CD4-positive, alpha-beta T cell treated with Interleukin-6 for 4 hours (primary cell): ENCODE data around the gene C3orf52.

Source experiments
- DNase-seq: peaks from one replicate; pipeline ENCODE4 v3.0.0-alpha.2; 2020; ENCODE audit warnings: mixed read lengths

C3orf52 gene

GRCh38 chr3:112136959-112137693 lies 50.9 kb downstream of the C3orf52 start:
- DNase-seq, result peak; percentile 63

- DNase-seq, result no peak
Observed at GRCh38 chr3:112137781-112138180, 51.6 kb downstream of the C3orf52 start.

- DNase-seq, result no peak
Observed at GRCh38 chr3:112138219-112138969, 52.2 kb downstream of the C3orf52 start.

GRCh38 chr3:112140584-112140983 lies 54.4 kb downstream of the C3orf52 start:
- no peak for DNase-seq

DNA sequence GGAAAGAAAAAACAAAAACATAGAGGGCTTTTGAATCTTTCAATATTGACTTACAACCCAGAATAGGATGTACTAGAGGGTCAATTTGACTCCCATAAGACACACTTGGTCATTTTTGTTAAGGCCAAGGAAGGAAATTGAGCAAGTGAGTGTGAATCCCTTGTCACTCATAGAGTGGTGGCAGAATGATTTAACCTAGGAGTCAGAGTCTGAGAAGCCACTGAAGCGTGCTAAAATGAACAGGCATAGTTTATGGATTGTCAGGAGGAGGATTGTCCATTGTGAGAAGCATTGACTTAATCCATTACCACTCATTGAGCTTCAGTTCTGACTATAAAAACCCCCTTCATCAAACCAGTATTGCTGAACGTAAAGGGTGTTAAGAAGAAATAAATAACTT lies 55.1 kb downstream of the C3orf52 start:
- DNase-seq, result no peak

DNA sequence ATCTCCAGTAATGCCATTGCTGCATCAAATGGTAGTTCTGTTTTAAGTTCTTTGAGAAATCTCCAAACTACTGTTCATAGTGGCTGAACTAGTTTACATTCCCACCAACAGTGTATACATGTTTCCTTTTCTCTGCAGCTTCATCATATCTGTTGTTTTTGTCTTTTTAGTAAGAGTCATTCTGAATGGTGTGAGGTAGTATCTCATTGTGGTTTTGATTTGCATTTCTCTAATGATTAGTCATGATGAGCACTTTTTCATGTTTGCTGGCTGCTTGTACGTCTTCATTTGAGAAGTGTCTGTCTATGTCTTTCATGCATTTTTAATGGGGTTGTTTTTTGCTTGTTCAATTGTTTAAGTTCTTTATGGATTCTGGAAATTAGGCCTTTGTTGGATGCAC lies 57.1 kb downstream of the C3orf52 start:
- no peak for DNase-seq

- DNase-seq, result no peak
Observed at GRCh38 chr3:112143689-112144088, 57.5 kb downstream of the C3orf52 start.

DNA sequence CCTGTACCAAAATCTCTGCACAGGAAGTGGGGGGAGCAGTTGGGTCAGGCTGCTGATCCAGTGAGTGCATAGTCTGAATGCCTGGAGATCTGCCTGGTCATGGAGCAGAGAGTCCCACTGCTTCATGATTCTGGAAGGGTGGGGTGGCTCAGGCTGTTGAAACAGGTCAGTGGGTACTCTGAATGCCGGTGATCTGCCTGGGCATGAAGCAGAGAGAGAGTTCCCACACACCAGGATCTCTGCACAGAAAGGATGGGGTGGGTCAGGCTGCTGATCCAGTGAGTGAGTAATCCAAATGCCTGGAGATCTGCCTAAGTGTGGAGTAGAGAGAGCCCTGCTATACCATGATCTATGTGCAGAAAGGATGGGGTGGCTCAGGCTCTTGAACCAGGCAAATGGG lies 62.9 kb downstream of the C3orf52 start:
- no peak for DNase-seq

- no peak for DNase-seq
Observed at GRCh38 chr3:112167758-112168157, 81.6 kb downstream of the C3orf52 start.
